ENCODE results near the gene ARAP3. TPM values are rescaled to one million over a fixed set of nuclear protein-coding genes. Genes with fewer than 3 reads are reported as not detected.
A peak's percentile ranks its signal among the peaks of the same experiment; 100 is the strongest.

Gene ARAP3
- total RNA-seq, 1 donor from 2014 or later: 17.4 TPM

GRCh38 chr5:141681295-141681694 is 735 bp downstream of the ARAP3 start:
- Histone ChIP-seq H4K20me1 (ENCODE audit: insufficient read depth, low read length) (no peaks in the 10 kb centered on the region), H3K4me3 (ENCODE audit: insufficient read depth, low read depth, low read length) (peak overlapping the region; percentile 46), H3K9me3 (ENCODE audit: insufficient read depth, low read depth, low read length) (no peaks in the 10 kb centered on the region), H3K4me1 (ENCODE audit: insufficient read depth, low read length) (peaks cover 24% of the 10 kb centered on the region), H2AFZ (ENCODE audit: low read depth, low read length) (peak overlapping the region; percentile 70), H3K79me2 (ENCODE audit: insufficient read depth, low read length) (peaks cover 15% of the 10 kb centered on the region), H3K27ac (ENCODE audit: low read depth, low read length) (peak overlapping the region; percentile 86), H3K4me2 (ENCODE audit: low read length) (peak overlapping the region; percentile 88), H3K36me3 (ENCODE audit: insufficient read depth, low read length) (no peaks in the 10 kb centered on the region), H3K9ac (ENCODE audit: low read length) (peak overlapping the region; percentile 84), H3K27me3 (ENCODE audit: insufficient read depth, low read length) (no peaks in the 10 kb centered on the region)
- DNase-seq (ENCODE audit: low read depth) (no peak), FAIRE-seq (no peak)
- Mint-ChIP-seq H3K27ac (ENCODE audit: unreplicated experiment) (peak overlapping the region; percentile 100), H3K36me3 (ENCODE audit: low read depth, unreplicated experiment) (peaks cover 4% of the 10 kb centered on the region), H3K9me3 (ENCODE audit: unreplicated experiment) (no peaks in the 10 kb centered on the region), H3K4me3 (ENCODE audit: unreplicated experiment) (peak overlapping the region; percentile 86), H3K4me1 (ENCODE audit: low read depth, unreplicated experiment) (peaks cover 24% of the 10 kb centered on the region), H3K27me3 (ENCODE audit: low read depth, unreplicated experiment) (no peaks in the 10 kb centered on the region)
- TF ChIP-seq EZH2 (IDR thresholded peaks at IDR 0.05; ENCODE audit: insufficient read depth, low read length): no peak
- no peak for TF ChIP-seq CTCF (IDR thresholded peaks at IDR 0.05; ENCODE audit: insufficient read depth, low read depth, low read length)

GRCh38 chr5:141680751-141681201 is 1.3 kb downstream of the ARAP3 start:
- peak overlapping the region; percentile 88 for H3K4me2 ChIP-seq (ENCODE audit: low read length)

More at GRCh38 chr5:141680751-141681201, 1.3 kb downstream of the ARAP3 start:
- peak overlapping the region; percentile 70 for H2AFZ ChIP-seq (ENCODE audit: low read depth, low read length)
- FAIRE-seq (no peak), DNase-seq (ENCODE audit: low read depth) (peak; percentile 21)
- peaks cover 24% of the 10 kb centered on the region for H3K4me1 ChIP-seq (ENCODE audit: insufficient read depth, low read length)
- no peaks in the 10 kb centered on the region for H3K9me3 Mint-ChIP-seq (ENCODE audit: unreplicated experiment)
- H3K27me3 Mint-ChIP-seq (ENCODE audit: low read depth, unreplicated experiment): no peaks in the 10 kb centered on the region
- no peaks in the 10 kb centered on the region for H3K27me3 ChIP-seq (ENCODE audit: insufficient read depth, low read length)
- no peak for TF ChIP-seq EZH2 (IDR thresholded peaks at IDR 0.05; ENCODE audit: insufficient read depth, low read length)
- no peak for TF ChIP-seq CTCF (IDR thresholded peaks at IDR 0.05; ENCODE audit: insufficient read depth, low read depth, low read length)
- peak overlapping the region; percentile 46 for H3K4me3 ChIP-seq (ENCODE audit: insufficient read depth, low read depth, low read length)
- peak overlapping the region; percentile 84 for H3K9ac ChIP-seq (ENCODE audit: low read length)
- peak overlapping the region; percentile 100 for H3K27ac Mint-ChIP-seq (ENCODE audit: unreplicated experiment)
- peak overlapping the region; percentile 86 for H3K4me3 Mint-ChIP-seq (ENCODE audit: unreplicated experiment)
- H3K9me3 ChIP-seq (ENCODE audit: insufficient read depth, low read depth, low read length): no peaks in the 10 kb centered on the region
- H3K79me2 ChIP-seq (ENCODE audit: insufficient read depth, low read length): peaks cover 15% of the 10 kb centered on the region
- H3K27ac ChIP-seq (ENCODE audit: low read depth, low read length): peak overlapping the region; percentile 86
- H4K20me1 ChIP-seq (ENCODE audit: insufficient read depth, low read length): no peaks in the 10 kb centered on the region
- peaks cover 24% of the 10 kb centered on the region for H3K4me1 Mint-ChIP-seq (ENCODE audit: low read depth, unreplicated experiment)
- H3K36me3 Mint-ChIP-seq (ENCODE audit: low read depth, unreplicated experiment): peaks cover 4% of the 10 kb centered on the region
- no peaks in the 10 kb centered on the region for H3K36me3 ChIP-seq (ENCODE audit: insufficient read depth, low read length)
